Stomach (tissue), 4 donors: ENCODE data around the gene CCDC172.

Source experiments
- CTCF ChIP-seq, 7 experiments: fragments of 450-650 bp in 4 of 7; fragments of 200-600 bp in 3 of 7; sonication (generic) in 3 of 7; IDR thresholded peaks; one replicate each; pipeline ENCODE4 v1.5.1; 2016 to 2019; ENCODE audit warnings: antibody characterized with exemption in 7 of 7, control low read depth in 2 of 7, mild to moderate bottlenecking in 1 of 7
- POLR2A ChIP-seq, 4 donors: fragments of 450-650 bp; IDR thresholded peaks; one replicate each; pipeline ENCODE4 v1.6.1; 2016; ENCODE audit warnings: antibody characterized with exemption in 4 of 4, control low read depth in 2 of 4, mild to moderate bottlenecking in 1 of 4, moderate library complexity in 1 of 4
- POLR2AphosphoS5 ChIP-seq, 3 donors: sonication (generic); formaldehyde crosslinking; IDR thresholded peaks; one replicate each; pipeline ENCODE4 v1.6.1; 2016; ENCODE audit warnings: antibody characterized with exemption in 3 of 3

- TF ChIP-seq CTCF (IDR thresholded peaks at IDR 0.05) = no peak
- TF ChIP-seq POLR2A (IDR thresholded peaks at IDR 0.05) = no peak
- no peak for TF ChIP-seq POLR2AphosphoS5 (IDR thresholded peaks at IDR 0.05)
Measured at GRCh38 chr10:116336866-116337265, 12.6 kb downstream of the CCDC172 start.
